ENCODE measurements around the gene VPREB3. TPM values are rescaled to one million over a fixed set of nuclear protein-coding genes. Genes with fewer than 3 reads are reported as not detected.

VPREB3 gene
- total RNA-seq, 1 donor from 2014 or later, result not detected

DNA sequence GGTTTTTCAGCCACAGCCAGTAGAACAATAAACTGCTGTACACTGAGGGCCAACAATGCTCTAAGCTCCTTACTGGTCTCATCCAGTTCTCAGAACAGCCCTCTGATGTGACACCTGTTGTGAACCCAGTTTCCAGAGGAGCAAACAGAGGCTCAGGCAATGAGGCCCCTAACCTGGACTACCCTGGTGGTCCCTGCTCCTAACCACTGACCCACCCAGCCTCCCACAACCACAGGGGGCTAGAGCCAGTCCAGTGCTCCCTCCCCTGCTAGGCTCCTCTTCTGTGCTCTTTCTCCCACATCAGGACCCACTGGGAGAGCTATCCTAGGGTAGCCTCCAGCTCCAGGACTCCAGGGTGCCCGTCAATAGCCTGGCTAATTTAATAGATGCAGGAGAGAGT, 28.5 kb upstream of the VPREB3 start:
- no peak for DNase-seq

DNA sequence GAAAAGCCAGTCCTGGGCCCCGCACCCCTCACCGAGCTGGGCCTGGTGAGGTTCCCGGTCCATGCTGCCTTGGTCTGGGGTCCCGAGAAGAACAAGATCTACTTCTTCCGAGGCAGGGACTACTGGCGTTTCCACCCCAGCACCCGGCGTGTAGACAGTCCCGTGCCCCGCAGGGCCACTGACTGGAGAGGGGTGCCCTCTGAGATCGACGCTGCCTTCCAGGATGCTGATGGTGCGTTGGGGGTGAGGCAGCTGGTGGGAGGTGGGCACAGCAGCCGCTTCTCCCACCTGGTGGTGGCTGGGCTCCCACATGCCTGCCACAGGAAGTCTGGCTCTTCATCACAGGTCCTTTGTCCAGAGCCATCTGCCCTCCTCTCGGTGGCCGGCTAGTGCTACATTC, 28.0 kb upstream of the VPREB3 start:
- DNase-seq, result no peak

DNA sequence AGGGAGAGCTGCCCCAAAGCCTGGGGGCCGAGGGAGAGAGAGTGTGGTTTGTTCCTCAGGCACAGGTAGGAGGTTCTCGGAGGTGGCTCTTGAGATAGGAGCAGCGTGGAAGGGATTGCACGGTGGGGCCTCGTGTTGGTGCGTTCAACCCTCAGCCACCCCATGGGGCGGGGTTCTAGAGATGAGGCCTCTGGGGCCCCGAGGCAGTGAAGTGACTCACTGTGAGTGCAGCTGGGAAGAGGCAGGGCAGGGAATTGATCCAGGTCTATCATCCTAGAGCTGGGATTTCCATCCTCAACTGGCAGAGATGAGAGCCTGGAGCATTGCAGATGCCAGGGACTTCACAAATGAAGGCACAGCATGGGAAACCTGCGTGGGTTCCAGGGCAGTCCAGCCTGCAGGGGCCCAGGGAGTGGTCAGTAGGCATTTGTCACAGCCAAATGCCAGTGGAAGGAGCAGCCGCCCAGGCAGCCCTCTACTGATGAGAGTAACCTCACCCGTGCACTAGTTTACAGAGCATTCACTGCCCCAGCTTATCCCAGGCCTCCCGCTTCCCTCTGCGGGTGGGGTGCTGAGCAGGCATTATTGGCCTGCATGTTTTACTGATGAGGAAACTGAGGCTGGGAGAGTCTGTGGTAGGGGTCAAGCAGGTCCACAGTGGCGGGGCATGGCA, 27.4 kb upstream of the VPREB3 start:
- DNase-seq, result no peak

DNA sequence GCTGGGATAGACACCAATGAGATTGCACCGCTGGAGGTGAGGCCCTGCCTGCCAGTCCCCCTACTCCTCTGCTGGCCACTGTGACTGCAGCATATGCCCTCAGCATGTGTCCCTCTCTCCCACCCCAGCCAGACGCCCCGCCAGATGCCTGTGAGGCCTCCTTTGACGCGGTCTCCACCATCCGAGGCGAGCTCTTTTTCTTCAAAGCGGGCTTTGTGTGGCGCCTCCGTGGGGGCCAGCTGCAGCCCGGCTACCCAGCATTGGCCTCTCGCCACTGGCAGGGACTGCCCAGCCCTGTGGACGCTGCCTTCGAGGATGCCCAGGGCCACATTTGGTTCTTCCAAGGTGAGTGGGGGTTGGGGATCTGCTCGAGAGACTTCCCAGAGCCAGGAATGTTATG, 26.8 kb upstream of the VPREB3 start:
- DNase-seq, result no peak

DNA sequence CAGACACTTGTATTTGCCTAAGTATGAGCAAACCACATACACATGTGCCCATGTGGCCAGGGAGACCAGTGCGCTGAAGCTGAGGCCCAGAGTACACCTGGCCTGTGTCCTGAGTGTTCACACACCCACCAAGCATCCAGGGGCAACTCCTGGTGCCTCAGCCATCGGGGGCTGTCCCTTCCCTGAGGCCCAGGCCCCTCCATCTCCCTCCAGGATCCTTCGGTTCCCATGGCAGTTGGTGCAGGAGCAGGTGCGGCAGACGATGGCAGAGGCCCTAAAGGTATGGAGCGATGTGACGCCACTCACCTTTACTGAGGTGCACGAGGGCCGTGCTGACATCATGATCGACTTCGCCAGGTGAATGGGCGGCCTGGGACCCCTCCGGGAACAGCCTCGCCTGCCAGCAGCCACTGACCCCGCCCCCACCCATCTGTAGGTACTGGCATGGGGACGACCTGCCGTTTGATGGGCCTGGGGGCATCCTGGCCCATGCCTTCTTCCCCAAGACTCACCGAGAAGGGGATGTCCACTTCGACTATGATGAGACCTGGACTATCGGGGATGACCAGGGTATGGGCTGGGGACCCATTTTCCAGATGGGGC, 26.0 kb upstream of the VPREB3 start:
- DNase-seq, result no peak

DNA sequence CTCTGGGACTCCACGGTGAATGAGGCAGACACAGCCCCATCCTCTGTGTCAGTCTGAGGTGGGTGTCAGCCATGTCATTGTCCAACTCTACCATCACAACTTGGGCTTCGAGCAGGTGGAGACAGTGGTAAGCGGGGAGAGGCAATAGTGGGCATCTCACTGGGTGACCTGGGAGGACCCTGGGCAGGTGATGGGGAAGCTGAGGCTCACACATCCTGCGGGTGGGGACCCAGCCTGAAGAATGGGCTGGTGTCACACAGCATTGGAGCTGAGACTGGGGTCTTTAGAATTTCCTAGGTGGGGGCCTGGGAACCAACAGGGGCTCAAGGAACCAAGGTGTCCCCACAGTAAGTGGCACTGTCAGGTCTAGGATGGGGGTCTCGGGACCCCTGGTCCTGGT, 25.5 kb upstream of the VPREB3 start:
- DNase-seq, result no peak

DNA sequence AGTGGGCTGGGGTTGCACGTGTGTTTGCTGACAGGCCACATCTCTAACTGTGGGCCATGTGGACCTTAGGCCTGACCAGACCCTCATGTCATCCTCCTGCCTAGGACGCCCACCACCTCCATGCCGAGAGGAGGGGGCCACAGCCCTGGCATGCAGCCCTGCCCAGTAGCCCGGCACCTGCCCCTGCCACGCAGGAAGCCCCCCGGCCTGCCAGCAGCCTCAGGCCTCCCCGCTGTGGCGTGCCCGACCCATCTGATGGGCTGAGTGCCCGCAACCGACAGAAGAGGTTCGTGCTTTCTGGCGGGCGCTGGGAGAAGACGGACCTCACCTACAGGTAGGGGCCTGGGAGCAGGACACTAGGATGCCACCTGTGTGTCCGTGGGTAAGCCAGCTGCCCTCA, 24.9 kb upstream of the VPREB3 start:
- no peak for DNase-seq

DNA sequence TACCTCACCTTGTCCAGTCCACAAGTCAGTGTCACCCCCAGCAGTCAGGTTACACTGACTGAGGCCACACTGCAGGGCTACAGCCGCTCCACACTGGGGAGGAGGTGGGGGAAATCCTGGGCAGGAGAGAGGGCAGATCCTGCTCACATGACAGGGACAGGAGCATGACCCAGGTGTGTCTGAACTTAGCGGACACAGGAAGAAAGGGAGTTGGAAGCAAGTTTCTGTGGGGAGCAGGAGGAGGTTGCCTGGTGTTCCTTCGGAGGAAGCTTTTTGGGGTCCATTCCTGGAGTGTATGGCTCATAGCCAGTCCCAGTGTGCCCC, 24.3 kb upstream of the VPREB3 start:
- DNase-seq, result no peak

DNA sequence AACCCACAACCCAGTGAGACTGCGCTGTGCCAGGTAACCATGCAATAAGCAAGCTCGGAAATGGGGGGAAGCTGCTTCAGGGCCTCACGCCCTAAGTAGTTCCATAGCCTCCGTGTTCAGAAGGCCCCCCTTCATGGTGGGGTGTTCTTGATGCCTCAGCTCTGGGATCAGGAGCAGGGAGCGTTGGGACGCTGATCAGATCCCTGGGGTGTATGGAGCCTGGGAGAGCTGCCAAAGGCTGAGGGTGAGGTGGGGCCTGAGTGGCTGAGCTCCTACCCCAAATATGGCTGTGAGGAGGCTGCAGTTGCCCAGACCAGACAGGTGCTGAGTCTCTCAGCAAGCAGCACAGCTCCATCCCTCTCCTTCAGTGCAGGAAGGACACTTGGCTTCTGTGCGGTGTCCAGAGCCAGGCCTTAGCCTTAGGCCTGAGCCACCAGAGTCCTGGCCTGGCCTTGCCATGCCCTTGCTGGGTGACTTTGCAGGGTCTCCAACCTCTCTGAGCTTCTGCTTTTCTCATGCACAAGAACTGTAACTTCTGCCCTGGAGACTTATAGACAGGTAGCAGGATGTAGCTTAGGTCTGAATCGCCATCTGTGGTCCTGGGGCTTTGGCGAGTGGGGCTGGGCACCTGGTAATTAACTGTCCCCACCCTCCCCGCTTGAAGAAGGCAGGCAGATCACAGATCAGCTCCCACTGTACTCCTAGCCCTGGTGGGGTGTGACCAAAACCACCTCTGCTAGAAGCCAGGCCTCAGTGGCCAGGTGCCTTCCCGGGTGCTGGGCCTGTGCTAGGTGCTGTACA, 23.8 kb upstream of the VPREB3 start:
- no peak for DNase-seq

DNA sequence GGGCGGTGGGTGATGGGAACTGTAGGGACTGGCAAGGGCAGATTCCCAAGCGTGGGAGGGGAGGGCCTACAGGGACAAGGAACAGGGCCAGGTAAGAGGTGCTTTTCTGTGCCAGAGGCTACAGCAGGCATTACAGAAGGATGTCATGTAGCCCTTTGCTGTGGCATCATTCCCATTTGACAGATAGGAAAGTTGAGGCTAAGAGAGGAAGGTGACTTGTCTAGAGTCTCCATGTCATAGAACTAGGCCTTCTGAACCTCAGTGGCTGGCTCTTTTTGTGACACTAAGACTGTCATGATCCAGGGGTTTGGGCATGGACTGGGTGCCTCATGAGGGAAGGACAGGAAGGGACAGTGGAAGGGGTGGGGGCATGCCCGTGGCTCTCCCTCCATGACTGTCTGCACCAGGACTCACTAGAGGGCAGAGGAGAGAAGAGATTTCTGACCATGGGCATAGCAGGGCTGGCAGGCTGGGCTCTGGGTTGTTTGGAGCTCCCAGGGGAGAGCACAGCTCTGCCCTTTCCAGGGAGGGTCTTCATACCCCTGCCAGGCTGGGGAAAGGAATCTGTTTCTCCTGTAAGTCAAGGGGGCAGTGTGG, 21.7 kb upstream of the VPREB3 start:
- no peak for DNase-seq

DNA sequence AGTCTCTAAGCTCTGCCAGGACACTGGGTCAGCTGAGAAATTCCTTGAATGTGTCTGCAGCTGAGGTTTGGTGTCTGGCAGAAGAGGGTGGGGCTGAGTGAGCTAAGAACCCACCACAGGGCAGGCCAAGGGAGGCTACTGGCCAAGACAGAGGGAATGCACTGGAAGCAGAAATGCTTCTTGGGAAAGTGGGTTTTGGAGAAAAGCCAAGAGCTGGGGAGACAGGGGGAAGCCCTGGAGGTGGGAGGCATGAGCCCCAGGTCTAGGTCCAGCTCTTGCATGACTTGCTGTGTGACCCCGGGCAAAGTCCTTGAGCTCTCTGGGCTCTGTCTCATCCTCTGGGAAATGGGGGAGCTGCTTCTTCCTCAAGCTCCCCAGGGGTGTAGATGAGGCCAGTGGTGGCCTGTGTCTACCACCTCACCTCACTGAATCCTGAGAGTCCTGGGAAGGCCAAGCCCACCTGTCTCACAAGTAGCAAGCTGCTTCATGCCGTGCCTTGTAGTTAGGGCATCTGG, 20.8 kb upstream of the VPREB3 start:
- no peak for DNase-seq

DNA sequence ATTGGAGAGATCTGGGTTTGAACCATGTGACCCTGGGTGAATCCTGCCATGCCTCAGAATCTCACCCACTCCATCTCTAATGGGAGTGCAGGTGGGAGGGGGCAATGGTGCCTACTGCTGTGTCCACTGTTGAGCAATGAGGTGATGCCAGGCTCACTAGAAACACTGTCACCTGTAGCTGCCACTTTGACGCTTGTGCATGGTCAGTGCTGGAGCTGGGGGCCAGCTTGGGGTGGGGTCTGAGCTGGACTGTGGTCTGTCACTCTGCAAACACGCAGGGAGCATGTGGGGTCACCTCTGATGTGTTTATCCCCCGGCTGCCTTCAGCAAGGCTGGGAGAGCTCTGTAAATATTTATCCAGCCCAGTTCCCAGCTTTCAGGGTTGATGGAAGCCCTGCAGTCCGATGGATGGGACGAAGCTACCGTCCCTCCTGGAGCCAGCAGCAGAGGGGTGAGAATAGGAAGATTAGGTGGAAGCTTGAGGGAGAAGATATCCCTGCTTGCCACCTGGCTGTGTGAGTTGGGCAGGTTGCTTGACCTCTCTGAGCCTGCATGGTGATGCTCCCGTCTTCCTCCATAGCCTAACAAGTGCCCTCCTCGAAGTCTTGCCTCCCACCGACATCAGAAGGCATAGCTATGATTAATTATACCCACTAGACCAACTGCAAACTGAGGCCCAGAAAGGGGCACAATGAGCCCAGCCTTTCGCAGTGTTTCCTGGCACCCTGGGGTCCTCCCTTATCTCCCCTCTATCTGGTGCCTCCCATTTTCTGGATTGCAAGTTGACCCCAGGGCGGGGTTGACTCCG, 20.1 kb upstream of the VPREB3 start:
- DNase-seq, result no peak

DNA sequence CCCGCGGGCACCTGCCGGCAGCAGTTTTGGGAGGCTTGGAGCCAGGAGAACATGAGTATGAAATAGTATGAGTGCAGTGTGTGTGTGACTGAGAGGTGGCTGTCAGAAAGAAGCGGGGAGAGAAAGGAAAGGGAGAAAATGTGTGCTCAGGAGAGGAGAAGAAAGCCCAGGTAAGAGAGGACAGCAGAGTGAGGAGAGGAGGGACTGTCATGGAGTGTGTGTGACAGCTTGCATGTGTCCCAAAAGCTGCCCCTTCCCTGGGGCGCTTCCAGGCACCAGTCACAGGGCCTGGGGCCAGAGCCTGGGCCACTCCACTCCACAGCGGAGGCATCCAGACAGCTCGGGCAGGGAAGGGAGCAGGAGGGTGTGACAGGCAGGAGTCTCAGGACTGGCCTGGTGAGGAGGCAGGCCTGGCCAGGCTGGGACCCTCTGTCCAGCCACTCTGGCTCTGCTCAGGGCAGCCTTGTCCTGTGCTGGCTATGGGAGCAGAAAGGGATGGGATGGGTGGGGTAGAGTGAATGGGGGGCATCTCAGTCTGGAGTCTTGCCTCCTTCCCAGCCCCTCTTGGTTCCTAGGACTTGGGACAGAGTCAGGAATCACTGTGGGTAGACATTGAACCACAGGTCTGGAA, 19.4 kb upstream of the VPREB3 start:
- DNase-seq, result no peak

DNA sequence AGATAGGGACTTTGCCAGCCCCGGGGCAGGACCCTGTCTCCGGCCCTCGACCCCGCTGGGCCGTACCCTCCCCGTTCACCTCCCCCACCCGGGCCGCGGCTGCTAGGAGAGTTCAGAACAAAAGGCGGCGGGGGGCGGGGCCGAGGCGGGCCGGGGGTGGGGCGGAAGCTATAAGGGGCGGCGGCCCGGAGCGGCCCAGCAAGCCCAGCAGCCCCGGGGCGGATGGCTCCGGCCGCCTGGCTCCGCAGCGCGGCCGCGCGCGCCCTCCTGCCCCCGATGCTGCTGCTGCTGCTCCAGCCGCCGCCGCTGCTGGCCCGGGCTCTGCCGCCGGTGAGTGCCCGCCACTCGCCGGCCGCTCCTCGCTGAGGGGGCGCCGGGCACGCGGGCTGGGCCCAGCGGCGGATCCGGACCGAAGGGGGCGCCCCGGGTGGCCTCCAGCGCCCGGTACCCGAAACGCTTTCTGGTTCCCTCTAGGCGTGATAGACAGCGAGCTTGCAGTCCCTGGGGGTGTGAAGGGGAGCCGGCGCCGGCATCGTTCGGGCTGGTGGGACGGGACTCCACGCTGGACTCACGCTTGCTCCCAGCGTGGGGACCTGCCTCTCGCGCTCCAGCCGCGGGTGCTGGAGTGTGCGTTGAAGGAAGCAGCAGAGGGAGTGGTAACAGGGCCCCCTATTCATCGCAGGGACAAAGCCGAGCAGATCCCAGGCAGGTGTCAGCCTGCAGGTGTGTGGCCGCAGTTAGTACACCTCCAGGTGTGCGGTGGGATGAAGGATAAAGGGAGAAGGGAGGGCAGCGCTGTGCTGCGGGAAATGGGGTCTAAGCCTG, 18.6 kb upstream of the VPREB3 start, which contains the start of gene MMP11:
Gene MMP11 (plus strand): TSS at position 201 of the 825 bp plus-strand sequence. CDS start 22 bp downstream, at position 223.
- DNase-seq, result peak; percentile 41

DNA sequence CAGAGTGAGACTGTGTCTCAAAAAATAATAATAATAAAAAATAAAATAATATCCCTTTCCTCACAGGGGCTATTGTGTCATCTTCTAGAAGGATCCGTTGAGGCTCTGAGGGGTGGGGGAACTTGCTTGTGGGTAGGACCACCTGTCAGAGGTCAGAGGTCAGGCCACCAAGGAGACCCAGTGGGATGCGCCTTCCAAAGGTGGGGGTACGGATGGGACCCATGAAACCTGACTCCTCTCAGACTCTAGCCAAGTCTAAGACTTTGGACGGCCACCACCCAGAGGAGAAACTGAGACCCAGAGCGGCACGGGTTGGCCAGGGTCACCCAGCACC, 18.1 kb upstream of the VPREB3 start:
- no peak for DNase-seq

DNA sequence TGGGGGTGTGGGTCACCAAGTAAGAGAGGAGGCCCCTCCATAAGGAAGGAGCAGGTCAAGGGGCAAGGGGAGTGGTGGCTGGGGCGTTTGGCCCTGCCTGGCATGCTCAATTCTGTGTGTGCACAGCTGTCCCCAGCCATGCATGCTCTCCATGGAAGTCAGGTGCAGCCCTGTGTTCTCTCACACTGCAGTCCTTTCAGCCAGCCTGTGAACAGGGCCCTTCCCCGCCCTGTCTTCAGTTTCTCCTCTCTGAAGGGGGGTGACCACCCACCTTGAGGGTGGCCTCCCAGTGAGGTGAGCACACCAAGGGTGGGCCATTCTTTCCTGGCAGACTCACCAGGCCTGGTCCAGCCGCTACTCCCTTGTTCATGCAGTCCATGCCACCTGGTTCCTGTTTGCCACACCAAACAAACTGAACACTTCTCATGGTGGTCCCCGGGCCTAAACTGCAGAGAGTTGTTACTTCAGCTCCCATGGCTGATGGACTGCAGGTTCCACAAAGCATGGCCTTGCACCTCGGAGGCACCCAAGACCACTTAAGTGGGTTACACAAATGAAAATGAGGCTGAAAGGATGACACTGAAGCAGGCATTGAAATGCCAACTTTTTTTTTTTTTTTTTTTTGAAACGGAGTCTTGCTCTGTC, 15.2 kb upstream of the VPREB3 start:
- no peak for DNase-seq

DNA sequence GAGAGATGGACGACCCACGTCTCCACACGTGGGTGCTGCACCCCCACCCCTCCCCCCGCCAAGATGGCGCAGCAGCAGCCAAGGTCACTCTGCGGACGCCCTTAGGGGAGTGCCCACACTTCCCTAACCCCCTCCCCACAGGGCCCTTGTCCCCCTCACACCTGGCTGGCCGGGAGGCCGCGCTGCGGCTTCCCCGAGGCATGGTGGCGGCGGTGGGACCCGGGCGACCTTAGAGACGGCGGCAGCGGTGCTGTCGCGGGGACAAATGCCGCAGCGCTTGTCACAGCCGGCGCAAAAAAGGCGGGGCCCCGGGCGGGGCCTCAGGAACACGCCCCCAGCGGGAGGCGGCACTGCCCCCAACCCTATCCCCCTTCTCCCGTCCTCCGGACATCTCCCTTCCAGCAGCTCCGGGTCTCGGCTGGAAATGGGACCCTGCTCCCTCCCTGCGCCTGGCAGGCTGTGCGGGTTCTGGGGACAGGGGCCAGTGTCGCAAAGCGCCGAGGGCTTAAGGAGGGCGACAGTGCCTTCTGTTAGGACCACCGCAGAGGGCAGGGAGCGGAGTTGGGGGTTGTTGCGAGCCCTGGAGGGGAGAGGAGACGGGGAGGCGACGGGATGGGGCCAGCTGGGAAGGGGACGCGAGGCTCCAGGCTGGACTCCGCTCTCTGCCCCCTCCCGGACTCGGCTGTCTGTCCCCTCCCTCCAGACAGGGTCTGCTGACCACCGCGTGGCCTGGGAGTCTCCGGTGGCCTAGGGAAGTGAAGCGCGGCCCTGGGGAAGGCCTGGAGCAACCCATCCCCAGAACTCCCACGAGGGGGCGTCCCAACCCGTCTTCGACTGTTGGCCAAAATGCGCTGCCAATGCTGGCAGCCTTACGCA, 13.7 kb upstream of the VPREB3 start, which contains the start of gene CHCHD10:
Gene CHCHD10 (minus strand): TSS at position 300 of the 876 bp plus-strand sequence. CDS start 98 bp downstream, at position 202.
- DNase-seq, result peak; percentile 87

DNA sequence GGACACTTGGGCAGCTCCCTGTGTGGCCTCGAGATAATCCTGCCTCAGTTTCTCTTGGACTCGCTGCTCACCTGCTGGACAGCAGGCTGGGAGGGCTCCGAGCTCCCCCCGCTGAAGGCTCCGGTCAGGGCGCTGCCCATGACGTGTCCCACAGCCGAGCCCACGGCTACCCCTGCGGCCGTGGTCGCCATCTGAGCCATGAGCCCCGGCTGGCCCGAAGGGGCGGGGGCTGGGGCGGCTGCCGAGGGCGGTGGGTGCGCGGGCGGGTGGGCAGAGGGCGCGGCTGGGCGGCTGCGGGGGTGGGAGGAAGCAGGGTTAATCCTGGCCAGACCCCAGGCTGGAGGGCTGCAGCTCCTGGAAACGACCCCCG, 13.1 kb upstream of the VPREB3 start:
- no peak for DNase-seq
